Tracheal epithelial cell (primary cell): ENCODE results near the gene GLIPR2. TPM values are rescaled to one million over a fixed set of nuclear protein-coding genes. Genes with fewer than 3 reads are reported as not detected.

ENCODE experiments used
- total RNA-seq: library from RNA; depleted of rRNA; stranded (reverse); fragments of >200 nt; gene quantifications from 2 replicates; pipeline ENCODE4 v1.2.1, GENCODE V29; 2014

GLIPR2 gene, protein sequence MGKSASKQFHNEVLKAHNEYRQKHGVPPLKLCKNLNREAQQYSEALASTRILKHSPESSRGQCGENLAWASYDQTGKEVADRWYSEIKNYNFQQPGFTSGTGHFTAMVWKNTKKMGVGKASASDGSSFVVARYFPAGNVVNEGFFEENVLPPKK
- under 0.01 and 14.5 TPM in 2 replicates for total RNA-seq

DNA sequence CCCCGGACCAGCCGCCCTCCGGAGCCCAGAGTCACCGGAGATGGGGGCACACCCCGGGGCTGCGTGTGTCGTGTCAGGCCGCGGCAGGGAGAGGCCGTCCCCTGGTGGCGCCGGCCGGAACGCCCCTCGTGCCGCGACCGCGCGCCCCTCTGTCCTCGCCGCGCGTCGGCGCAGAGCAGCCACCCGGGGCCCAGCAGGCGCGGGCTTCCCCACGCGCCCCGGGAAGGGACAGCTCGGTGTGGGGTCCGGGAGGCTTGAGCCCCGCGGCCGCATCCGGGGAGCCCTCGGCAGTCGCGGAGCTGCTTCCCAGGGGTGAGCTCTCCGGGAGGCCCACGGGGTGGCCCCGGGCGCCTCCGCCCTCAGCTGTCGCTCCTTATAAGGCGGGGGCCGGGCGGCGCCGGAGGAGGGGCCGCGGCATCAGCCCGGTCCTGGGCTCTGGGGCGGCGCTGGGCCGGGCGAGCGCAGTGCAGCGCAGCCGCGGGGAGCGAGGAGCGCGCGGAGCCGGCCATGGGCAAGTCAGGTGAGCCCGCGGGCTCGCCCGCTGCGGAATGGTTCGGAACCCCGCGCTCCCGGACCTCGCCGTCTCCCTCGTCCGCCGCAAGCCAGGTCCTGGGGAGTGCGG lies at the start of gene GLIPR2:
GLIPR2 (plus strand) TSS at position 462 of the 622 bp plus-strand sequence; CDS start at position 508, 46 bp downstream.

DNA sequence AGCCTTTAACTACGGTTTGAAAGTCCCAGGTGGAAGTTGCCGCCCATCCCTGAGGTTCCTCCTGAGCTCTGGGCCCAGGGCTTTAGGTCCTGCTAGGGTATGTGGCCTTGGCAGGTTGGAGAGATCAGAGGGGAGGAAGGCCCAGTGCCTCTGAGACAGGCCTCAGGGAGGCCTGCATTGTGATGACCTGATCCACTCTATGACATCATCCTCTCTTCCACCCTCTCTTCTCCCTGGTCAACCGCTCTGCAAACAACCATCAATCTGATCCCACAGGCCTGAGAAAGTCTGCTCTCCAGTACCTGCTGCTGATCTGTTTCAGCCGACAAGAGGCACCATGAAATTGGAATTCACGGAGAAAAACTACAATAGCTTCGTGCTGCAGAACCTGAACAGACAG lies 32.6 kb downstream of the GLIPR2 start, which contains the start of gene CCIN:
CCIN (plus strand) TSS at position 223 of the 400 bp plus-strand sequence; CDS start at position 338, 115 bp downstream.

DNA sequence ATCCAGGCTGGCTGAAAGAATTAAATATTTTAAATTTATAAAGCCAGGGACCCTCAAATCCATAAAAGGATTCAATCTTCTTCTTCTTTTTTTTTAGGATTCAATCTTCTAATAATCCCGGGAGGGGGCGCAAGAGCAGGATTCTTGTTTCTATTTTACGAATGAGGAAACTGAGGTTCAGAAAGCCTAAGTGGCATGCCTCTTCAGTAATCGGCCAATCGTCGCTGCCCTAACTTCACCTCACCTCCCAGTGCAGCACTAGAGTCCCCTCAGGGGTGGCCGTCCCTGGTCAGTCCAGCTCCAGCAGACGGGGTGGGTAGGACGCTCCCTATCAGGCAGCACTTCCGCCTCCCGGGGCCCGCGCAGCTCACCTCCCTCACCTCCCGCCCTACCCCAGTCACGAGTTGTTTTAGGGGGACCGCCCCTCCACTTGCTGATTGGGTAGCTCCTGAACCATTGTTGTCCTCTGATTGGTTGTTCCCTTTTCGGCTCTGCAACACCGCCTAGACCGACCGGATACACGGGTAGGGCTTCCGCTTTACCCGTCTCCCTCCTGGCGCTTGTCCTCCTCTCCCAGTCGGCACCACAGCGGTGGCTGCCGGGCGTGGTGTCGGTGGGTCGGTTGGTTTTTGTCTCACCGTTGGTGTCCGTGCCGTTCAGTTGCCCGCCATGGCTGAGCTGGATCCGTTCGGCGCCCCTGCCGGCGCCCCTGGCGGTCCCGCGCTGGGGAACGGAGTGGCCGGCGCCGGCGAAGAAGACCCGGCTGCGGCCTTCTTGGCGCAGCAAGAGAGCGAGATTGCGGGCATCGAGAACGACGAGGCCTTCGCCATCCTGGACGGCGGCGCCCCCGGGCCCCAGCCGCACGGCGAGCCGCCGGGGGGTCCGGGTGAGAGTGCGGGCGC lies 54.1 kb downstream of the GLIPR2 start, which contains the start of gene CLTA:
CLTA (plus strand) TSS at position 534 of the 902 bp plus-strand sequence; CDS start at position 670, 136 bp downstream.

Other genes with a start within 250 kb of the GLIPR2 start
- gene HRCT1, start 230.5 kb upstream of the GLIPR2 start, total RNA-seq = 0.85 TPM in 1 of 2 replicates, not detected in the other
- not detected in 2 replicates for gene SPAAR, start 227.2 kb upstream of the GLIPR2 start, total RNA-seq
- gene OR2S2, start 178.6 kb upstream of the GLIPR2 start, total RNA-seq = not detected in 2 replicates
- gene RECK, start 99.8 kb upstream of the GLIPR2 start, total RNA-seq = 0.64 and 1.7 TPM in 2 replicates
- 1.4 TPM in 1 of 2 replicates, not detected in the other for gene CCIN, start 32.7 kb downstream of the GLIPR2 start, total RNA-seq
- 353 and 421 TPM in 2 replicates for gene CLTA, start 54.2 kb downstream of the GLIPR2 start, total RNA-seq
- gene GNE, start 121.7 kb downstream of the GLIPR2 start, total RNA-seq = 18.1 and 25.2 TPM in 2 replicates